HG03521 (cell line): ENCODE measurements around the gene CRYGN.

ENCODE experiments used
- ATAC-seq: cut with Tn5 transposase; IDR thresholded peaks from one replicate; pipeline ENCODE4 v1.9.1; 2021; ENCODE audit warnings: mild to moderate bottlenecking, moderate library complexity; ENCODE audit not compliant: unreplicated experiment

Gene CRYGN

DNA sequence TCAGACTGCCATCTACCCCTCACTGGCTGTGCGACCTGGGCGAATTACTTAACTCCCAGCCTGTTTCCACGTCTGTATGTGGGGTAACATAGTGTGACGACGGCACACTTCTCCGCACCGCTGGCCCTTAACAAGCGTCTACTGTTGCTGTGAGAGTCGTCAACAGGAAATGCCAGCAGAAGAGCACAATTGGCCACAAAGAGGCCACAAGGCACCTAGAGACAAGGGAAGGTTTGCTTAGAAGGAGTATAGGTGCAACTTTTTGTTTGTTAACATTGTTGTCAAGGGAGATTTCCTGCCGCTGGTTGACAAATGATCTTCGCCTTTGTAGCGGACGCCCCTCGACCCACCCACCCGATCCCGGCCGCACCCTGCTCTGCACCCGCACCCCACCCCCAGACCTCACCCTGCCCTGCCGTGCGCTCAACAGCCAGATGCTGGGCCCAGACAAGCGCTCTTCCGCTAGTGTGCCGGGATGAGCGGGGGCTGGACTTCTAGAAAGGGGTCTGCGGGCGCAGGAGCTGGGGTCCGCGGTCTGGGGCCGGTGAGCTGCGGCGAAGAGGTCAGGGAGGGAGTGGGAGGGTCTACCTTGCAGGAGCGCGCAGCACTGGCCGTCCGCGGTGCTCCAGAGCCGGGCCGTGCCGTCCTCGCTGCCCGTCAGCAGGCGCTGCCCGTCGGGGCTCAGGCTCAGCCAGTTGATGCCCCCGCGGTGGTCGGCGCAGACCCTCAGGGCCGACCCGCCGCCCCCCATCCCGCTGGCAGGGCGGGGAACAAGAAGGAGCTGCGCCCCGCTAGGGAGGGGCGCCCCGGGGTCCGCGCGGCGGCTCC lies 30.9 kb downstream of the CRYGN start:
- no peak for ATAC-seq

DNA sequence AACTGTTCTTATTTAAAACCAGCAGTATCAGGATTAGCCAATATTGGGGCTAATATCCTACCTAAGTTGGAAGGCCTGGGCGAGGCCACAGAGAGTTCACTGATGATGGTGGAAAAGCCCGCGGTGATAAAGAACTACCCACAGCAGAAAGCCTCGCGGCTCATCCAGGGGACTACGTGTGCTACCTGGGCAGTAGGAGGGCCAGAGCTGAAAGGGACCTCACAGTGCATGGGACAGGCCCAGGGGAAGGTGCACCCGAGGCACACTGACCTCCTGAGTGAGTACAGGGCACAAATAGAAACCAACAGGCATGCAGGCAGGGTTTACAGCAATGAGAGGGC lies 31.5 kb downstream of the CRYGN start:
- ATAC-seq = no peak

DNA sequence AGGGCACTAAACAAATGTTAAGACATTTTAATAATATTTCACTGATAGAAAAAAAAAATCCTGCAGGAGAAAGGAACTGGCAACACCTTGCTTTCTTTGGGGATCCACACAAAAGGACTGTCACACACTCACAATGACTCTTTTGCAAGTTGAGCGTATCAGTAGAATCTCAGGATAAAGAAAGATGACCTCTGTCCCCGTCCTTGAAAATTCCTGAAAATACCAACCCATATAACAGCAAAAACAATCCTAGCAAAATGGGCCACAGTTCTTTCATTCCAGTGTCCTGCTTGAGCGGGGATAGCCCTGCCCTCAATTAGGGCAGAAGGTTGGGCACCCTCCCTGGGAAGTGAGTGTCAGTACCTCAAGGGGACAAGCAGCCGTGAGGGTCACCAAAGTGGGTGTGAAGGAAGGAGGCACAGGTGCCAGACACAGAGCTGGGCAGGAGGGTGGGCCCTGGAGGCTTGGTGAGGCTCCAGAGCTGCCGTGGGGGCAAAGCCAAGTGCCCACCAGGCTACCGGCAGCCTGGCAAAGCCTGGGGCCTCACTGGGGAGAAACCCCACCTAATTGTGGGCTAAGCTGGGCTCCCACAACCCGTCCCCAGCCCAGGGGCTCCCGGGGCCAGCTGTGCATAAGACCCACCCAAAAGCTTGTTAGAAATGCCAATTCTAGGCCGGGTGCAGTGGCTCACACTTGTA lies 32.9 kb downstream of the CRYGN start:
- ATAC-seq = no peak

DNA sequence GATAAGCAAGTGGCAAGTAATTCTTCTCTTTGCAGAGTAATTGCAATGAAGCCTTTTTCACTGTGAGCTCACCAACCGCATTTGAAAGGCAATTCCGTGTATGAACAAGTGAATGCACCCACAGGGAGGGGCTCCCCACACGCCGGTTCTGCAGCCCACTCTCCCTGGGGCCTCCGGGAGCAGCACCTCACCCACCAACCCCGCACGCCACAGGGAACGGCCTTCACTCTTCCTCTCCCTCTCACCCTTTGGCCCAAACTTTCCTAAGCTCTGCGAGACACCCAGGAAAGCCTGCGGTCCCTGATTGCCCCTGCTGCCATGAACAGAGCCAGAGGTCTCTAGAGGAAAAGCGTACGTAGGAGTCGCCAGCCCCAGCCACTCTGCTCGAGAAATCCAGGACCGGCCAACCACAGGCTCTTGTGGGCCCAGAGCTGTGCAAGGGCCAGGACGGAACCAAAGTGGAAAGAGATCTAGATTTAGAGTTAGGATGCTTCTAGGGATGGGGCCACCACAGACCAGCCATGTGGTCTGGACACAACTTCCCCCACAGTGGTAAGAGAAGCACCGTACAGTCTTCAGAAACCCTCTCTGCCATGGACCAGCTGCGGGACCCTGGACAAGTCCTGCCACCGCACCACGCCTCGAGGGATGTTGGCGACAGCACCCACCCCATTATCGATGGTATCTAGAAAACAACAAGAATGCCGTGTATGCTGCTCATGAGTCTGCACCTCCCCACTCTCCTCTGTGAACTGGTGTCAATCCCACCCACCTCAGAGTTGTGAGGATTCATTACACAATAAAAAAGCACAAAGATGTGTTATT lies 33.7 kb downstream of the CRYGN start:
- no peak for ATAC-seq

DNA sequence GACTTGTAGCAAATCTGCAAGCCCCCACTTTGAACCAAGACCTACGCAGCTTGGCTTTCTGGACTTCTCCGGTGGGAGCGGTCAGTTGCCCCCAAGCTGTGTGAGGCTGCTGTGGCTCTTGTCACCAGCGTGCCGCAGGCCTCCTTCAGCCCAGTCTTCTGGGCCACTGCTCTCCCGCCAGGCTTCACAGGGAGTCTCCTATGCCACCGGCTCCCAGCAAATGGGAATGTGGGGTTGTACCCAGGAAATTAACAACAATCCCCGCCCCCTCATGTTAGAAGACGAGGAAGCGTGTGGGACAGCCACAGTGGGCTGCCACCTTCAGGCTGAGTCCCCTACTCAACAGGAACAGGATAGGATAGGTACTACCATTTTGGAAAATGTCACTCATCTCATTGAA lies 34.4 kb downstream of the CRYGN start:
- no peak for ATAC-seq

DNA sequence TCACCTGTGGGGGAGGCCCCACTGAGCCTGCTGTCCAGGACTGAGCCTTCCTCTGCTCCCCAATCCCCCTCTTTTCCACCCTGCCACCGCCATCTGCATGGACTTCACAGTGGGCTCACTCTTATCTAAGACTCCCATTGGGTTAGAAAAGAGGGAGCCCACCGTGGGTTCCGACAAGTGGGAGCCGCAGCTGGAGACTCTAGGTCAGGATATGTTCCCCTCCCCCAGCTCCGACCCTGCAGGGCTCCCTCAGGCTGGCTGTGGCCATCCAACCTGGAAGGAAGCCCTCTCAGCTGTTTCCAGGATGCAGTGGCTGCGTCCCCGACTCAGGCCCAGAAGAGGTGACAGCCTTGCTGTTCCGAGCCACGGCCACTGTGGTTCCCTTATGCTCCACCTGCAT lies 34.9 kb downstream of the CRYGN start:
- no peak for ATAC-seq

DNA sequence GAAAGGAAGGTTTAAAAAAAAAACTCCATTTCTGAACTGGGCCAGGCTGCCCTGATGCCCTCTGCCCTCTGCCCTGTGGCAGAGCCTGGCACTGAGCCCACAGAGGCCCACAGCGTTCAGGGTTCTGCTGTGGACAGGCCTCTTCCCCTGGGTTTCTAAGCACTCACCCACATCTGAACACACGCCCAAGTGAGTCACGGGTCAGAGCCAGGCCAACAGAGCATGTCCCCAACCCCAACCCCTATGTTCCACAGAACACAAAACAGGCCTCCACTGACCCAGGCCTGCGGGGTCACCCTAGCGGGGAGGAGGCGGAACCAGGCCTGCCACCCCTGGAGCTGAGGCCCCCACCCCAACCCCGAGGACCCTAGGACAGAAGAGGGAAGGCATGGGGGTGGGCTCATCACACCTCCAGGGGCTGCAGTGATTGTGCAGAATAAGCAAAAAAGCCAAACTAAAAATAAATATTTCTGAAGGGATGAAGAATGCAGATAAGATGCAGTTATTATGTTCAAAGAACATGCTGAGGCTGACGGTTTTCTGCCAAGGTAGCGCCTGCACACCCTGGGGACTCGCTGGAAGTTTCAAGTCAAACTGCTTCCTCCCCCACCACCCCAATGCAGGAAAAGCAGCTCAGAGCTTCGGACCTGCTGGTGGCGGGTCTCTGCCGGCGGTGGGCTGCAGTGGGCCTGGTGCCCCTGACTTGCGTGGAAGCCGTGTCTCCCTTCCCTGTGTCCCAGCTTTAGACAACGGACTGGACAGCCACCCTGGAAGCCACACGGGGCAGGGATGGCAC lies 35.5 kb downstream of the CRYGN start:
- no peak for ATAC-seq

DNA sequence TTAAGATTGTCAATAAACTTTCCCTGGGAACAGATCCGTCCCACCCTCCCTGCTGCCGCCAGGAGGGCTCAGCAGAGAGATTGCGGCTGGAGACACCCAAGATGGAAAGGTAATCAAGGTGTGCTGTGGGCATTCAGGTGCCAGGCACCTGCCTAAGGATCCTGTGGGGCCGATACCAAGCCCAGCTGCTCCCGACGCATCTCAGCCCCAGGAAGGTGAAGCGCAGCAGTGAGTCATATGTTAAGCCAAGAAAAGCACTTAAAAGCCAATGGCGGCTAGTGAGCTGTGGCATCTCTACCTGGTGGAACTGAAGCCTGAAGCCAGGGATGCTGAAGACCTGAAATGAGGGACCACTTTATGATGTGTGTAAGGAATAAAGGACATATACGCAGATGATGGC lies 36.2 kb downstream of the CRYGN start:
- ATAC-seq = no peak

DNA sequence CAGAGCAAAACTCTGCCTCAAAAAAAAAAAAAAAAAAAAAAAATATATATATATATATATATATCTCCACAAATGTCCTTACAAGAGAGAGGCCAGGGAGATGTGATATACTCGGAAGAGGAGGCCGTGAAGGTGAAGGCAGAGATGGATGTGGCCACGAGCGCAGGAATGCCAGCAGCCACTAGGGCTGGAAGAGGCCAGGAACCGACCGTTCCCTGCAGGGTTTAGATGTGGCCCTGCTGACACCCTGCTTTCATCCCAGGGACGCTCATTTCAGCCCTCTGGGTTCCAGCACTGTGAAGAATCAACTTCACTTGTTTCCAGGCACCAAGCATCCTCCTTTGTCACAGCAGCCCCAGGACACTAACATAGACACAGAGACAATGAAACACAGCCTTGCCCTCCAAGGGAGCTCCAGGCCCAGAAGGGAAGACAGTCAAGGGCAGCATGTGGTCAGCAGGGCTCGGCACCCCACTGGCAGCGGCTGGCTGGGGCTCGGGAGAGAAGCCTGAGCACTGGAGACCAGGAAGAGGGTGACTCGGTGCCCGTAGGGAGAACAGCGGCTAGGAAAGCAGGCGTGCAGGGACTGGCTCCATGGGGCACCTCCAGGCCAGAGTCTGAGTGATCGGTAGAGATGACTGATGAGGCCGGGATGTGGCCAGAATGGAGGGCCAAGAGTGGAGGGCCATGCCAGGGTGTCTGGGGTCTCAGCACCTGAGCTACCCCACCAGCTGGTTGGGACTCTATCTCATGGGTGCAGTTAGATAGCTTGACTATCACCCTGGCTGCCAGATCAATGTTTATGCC lies 37.7 kb downstream of the CRYGN start:
- no peak for ATAC-seq

DNA sequence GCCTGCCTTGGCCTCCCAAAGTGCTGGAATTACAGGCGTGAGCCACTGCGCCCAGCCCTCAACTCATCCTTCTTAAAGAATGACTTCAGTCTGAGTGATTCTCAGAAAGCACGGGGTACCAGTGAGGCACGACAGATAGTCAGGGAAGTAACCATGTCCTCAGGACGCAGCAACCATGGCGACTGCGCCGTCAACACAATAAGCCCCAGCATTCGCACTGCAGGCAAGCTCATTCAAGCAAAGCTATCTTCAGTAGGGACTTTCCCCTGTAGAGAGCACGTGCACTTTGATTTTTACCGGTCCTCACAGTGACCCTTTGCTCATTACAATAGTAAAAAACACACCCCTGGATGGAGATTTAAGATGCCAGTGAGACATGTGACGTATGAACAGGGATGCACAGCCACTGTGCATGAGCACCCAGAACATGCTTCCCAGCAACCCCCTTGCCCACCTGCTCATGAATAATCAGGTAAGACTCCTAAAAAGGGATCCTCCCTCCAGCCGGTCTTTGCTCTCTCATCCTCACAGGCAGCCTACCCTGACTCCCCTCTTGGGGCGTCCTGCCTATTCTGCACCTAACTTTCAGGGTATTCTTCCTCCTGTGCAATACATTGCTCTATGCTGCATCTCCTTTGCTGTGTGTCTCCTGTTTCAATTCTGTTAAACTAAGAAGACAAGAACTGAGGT lies 39.2 kb downstream of the CRYGN start:
- ATAC-seq = peak; percentile 79

DNA sequence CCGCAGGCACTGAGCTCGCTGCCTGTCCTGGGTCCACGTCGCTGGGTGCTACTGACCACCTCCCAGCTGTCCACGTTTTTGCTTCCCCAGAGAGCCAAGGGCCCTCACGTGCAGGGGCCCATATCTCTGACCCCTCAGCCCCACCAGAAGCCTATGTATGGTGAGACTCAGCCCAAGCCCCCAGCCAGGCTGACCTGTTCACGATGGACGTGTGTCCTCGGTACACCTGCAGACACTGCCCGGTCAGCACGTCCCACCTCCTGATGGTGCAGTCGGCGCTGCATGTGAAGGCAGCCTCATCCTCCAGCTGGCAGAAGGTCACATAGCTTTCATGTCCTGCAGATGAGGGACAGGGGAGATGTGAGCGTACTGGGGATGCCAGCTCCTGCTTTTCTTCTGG lies 40.0 kb downstream of the CRYGN start:
- ATAC-seq = no peak

DNA sequence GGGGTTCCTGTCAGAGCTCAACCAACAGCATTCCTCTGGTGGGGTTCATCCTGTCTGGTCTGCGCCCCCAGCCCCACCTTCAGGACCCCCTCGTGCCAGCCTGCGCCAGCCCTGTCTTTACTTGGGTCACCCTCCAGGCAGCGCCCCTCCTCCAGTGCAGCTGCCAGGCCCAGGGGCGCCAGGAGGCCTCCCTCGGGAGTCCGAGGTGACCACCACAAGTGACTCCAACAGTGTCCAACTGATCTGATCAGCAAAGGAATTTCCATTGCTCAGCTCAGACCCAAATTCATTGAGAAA lies 40.7 kb downstream of the CRYGN start:
- no peak for ATAC-seq

DNA sequence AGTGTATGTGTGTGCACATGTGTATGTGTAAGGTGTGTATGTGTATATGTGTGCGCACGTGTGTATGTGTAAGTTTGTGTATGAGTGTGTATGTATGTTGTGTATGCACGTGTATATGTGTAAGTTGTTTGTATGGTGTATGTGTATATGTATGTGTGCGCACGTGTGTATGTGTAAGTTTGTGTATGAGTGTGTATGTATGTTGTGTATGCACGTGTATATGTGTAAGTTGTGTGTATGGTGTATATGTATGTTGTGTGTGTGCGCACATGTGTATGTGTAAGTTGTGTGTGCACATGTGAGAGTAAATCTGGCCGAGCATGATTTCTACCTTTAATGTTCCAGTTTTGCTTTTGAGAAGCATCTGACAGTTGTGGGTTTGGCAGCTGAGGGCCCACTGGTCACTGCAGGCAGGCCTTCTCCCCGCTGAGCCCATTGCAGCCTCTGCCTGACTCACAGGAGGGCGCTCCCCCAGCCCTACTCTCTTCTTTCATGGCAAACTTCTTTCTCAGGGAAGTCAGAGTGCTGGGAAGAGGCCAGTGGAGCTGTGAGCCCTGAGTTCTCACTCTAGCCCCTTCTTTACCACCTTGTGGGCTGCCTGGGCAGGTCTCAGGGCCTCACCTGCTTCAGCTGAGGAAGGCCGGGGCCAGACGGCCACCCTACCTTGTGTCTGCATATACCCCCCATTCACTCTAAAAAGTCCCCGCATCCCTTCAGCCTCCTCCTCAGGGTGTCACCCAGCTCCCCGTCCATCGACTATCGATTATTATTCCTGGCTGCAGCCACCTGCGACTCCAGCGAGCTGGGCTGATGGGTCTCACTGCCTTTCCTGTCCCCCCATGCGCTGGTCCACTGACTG lies 41.3 kb downstream of the CRYGN start:
- no peak for ATAC-seq

DNA sequence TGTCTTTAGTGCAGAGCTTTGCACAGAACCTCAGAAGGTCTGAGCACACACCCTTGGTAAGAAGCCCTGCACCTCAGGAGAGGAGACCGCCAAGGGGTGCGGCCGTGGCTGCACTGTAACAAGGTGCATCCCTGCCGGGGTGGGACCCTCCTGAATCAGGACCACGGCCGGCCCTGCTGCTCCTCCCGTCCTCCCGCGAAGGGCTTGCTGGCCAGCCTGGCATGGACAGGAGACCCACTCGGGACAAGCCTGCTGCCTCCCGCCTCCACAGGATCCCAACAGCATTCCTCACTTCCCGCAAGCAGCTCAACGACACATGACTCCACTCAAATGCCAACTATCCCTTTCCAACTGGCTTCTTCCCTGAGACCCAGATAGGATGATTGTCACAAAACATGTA lies 42.9 kb downstream of the CRYGN start:
- no peak for ATAC-seq

DNA sequence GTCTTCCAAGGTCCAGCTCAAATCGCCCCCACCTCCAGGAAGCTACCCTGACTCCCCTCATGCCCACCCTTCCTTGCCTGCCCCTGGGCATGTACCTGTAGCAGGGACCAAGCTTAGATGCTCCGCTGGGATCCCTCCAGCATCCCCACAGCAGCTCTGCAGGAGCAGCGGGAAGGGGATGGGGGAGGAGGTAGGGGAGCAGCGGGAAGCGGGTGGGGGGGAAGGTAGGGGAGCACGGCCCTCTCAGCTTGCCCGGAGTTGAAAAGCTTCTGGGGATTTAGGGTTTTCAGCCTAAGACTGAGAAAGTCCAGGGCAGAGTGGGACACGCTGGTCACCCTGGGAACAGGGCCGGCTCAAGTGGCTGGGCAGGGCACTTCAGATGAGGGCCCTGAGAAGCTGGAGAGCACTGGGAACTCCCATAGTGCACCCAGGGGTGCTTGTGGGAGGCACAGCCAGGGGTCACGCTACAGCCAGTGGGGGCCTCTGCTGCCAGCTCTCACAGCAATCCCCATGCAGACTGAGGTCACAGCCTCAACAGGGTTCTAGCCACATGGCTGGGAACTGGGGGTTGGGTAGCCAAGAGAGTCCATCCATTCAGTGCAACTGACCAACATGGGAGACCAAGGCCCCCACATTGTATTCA lies 43.5 kb downstream of the CRYGN start:
- ATAC-seq = no peak

DNA sequence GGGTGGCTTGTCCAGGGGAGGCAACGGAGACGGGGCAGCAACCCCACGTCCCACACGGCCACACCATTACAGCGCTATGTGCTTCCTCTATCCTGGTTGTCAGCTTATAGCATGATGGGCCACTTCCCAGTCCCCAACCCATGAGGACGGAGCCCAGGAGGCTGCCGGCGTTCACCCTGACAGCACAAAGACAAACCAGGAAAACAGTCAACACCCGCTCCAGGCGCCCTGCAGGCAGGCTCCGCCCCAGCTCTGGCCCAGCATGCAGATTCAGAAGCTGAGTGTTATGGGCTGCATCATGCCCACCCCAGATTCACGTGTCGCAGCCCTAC lies 44.9 kb downstream of the CRYGN start:
- no peak for ATAC-seq

DNA sequence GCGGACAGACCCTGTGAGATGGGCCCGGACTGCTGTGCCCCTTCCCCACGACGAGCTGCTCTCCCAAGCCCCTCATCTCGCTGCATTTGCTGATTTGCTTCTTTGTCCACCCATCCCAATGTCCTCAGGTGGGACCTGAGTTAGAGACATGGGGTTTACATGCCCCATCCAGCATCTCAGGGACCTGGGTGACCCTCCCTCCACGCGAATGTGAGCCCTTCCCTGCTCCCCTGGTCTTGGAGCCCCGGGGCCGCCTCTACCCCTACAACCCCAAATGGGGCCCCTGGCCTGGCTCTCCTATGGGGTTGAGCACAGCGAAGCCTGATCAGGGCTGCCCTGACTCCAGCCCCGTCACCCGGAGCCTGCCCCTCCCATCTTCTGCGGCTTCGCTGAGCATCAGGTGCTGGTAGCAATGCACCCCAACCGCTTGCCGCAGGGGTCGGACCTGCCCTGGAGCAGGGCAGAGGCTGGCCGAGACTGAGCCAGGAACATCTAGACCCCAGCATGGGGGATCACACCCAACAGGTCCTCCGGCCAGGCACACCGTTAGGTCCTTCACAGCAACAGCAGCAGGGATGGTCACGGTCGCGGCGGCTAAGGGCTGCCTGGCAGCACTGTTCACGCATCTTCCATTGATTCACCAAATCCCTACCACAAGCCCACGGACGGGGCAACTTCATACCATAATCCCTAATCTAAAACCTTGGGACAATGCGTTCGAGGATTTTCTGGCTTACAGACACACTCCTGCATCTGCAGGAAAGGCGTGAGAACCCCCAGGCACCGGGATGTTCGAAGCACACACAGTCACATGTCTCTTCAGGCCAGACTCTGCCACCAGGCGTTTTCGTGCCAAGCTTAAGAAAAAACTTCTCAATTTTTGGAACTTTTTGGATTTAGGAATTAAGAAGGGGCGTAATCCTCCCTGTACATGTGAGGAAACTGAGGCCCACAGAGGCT lies 45.6 kb downstream of the CRYGN start:
- no peak for ATAC-seq
